ENCODE measurements around the gene MPIG6B. TPM values are rescaled to one million over a fixed set of nuclear protein-coding genes. Genes with fewer than 3 reads are reported as not detected.
A peak's percentile ranks its signal among the peaks of the same experiment; 100 is the strongest.

Gene MPIG6B
- total RNA-seq, 1 experiment from 2014 or later: not detected

DNA sequence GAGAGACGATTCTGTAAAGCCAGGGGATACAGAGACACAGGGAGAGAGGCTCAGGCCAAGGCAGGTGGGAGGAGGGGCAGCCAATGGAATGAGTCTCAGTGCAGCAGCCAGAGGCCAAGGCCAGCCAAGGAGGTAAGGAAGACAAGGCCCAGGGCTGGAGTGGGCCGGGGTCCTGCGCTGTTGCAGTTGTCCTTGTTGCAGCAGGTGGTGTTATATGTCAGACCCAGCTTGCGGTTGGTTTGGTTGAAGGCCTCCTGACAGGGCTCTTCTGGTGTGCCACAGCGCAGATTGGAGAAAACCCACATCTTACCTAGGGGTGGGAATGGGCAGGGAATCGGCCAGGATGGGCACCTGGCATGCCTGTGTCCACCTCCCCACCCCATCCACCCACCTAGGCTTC lies 4.2 kb upstream of the MPIG6B start:
- Histone ChIP-seq H2BK20ac (ENCODE audit: low read depth, low read length, poor library complexity, severe bottlenecking) (no peak overlapping the region), H4K91ac (ENCODE audit: insufficient read length, low read depth, low read length) (no peak overlapping the region), H4K5ac (ENCODE audit: insufficient read length, low read depth, low read length) (no peak overlapping the region), H3K79me2 (ENCODE audit: insufficient read depth, low read length) (no peaks in the 10 kb centered on the region), H2BK120ac (ENCODE audit: low read depth, low read length, poor library complexity, severe bottlenecking) (no peak overlapping the region), H3K23me2 (ENCODE audit: insufficient read length, low read depth, low read length, poor library complexity, severe bottlenecking) (no peaks in the 10 kb centered on the region), H3K4ac (ENCODE audit: low read depth, low read length) (no peak overlapping the region), H3K27me3 (ENCODE audit: insufficient read depth, low read length) (no peaks in the 10 kb centered on the region), H4K8ac (replicated peaks; ENCODE audit: insufficient read length, low read depth, low read length) (no peak overlapping the region), H3K9me3 (ENCODE audit: control insufficient read depth, low read depth, low read length) (no peaks in the 10 kb centered on the region), H3K23ac (ENCODE audit: insufficient read length, low read depth, low read length) (no peak overlapping the region), H3K14ac (ENCODE audit: insufficient read depth, low read length) (no peak overlapping the region), H3K4me2 (ENCODE audit: insufficient read depth, insufficient read length, low read length) (no peak overlapping the region), H3K56ac (ENCODE audit: insufficient read length, low read depth, low read length) (no peak overlapping the region), H3K4me1 (ENCODE audit: insufficient read depth, low read length) (peaks cover 10% of the 10 kb centered on the region; the same call in 1 of the 2 replicates), H2BK12ac (ENCODE audit: insufficient read length, low read depth, low read length) (no peak overlapping the region), H3K9ac (ENCODE audit: extremely low read depth, insufficient read length, low read length) (no peak overlapping the region), H3K27ac (ENCODE audit: insufficient read length, low read depth, low read length) (no peak overlapping the region), H3K79me1 (ENCODE audit: insufficient read depth, low read depth, low read length, poor library complexity, severe bottlenecking) (no peaks in the 10 kb centered on the region), H3T11ph (ENCODE audit: low read length) (no peak overlapping the region), H2BK5ac (ENCODE audit: insufficient read length, low read length) (no peak overlapping the region), H4K20me1 (ENCODE audit: control insufficient read depth, insufficient read depth, insufficient read length) (no peaks in the 10 kb centered on the region), H2AFZ (ENCODE audit: low read length) (no peak overlapping the region), H2AK5ac (ENCODE audit: insufficient read length, low read length) (no peak overlapping the region), H3K18ac (ENCODE audit: insufficient read length, low read depth, low read length) (no peak overlapping the region), H2BK15ac (ENCODE audit: low read depth, low read length) (no peak overlapping the region)
- H3K27me3 Mint-ChIP-seq (ENCODE audit: low read depth): no peaks in the 10 kb centered on the region
- H3K27ac Mint-ChIP-seq: peak overlapping the region in 2 of 3 experiments; percentile 87 to 90; a peak in 3 of 7 replicates
- H3K36me3 Mint-ChIP-seq (ENCODE audit: insufficient read depth in 1 of 3, low read depth in 3 of 3): no peaks in the 10 kb centered on the region
- peaks cover 27 to 38% of the 10 kb centered on the region in 2 experiments for H3K4me1 Mint-ChIP-seq
- WGBS (ENCODE audit: extremely low coverage, insufficient read length, low lambda C conversion rate): no CpG with 5 or more reads among the region's 6 CpGs
- H3K4me3 Mint-ChIP-seq: peak overlapping the region in 1 of 2 experiments; percentile 13; a peak in 2 of 5 replicates
- DNase-seq: no peak
- TF ChIP-seq CTCF (conservative IDR thresholded peaks at IDR 0.05): no peak
- H3K9me3 Mint-ChIP-seq: no peaks in the 10 kb centered on the region
